Endodermal cell (in vitro differentiated cells): ENCODE measurements around the gene MYBPC1. TPM values are rescaled to one million over a fixed set of nuclear protein-coding genes. Genes with fewer than 3 reads are reported as not detected.
"Not testable (repeated sequence)": the region's sequence is repeated elsewhere in the genome, so short reads cannot be mapped to it uniquely, and the experiment has no call there.

Experiments
- DNase-seq: peaks from one replicate; pipeline ENCODE4 v3.0.0-alpha.2; 2017
- H3K27ac ChIP-seq: 2 replicates; pipeline ENCODE4 v1.5.1; 2013; ENCODE audit warnings: mild to moderate bottlenecking, low read depth, low read length, moderate library complexity
- H3K27me3 ChIP-seq: 2 replicates; pipeline ENCODE4 v1.6.1; 2013; ENCODE audit warnings: mild to moderate bottlenecking, low read length, moderate library complexity; ENCODE audit not compliant: insufficient read depth, control insufficient read depth, poor library complexity, severe bottlenecking
- H3K36me3 ChIP-seq: 2 replicates; pipeline ENCODE4 v1.7.0; 2013; ENCODE audit warnings: mild to moderate bottlenecking, low read length, moderate library complexity; ENCODE audit not compliant: control insufficient read depth, insufficient read depth
- H3K4me1 ChIP-seq: one replicate; pipeline ENCODE4 v1.7.0; 2013; ENCODE audit warnings: low read length; ENCODE audit not compliant: control insufficient read depth, insufficient read depth
- H3K4me3 ChIP-seq: 2 replicates; pipeline ENCODE4 v1.5.1; 2013; ENCODE audit warnings: mild to moderate bottlenecking, low read length, moderate library complexity
- H3K9ac ChIP-seq: 2 replicates; pipeline ENCODE4 v1.6.1; 2013; ENCODE audit warnings: mild to moderate bottlenecking, low read length, moderate library complexity; ENCODE audit not compliant: poor library complexity, severe bottlenecking; ENCODE audit errors: extremely low read depth
- H3K9me3 ChIP-seq: 2 replicates; pipeline ENCODE4 v1.6.1; 2013; ENCODE audit warnings: mild to moderate bottlenecking, low read length, moderate library complexity; ENCODE audit not compliant: control insufficient read depth
- H3K27ac Mint-ChIP-seq: 2 replicates; pipeline ENCODE4 v1.8.0; 2020; ENCODE audit warnings: mixed read lengths
- H3K27me3 Mint-ChIP-seq: 2 replicates; pipeline ENCODE4 v1.8.0; 2021; ENCODE audit warnings: mild to moderate bottlenecking, mixed read lengths; ENCODE audit not compliant: insufficient read depth
- H3K36me3 Mint-ChIP-seq: 2 replicates; pipeline ENCODE4 v1.8.0; 2020; ENCODE audit warnings: low read depth, mixed read lengths
- H3K4me1 Mint-ChIP-seq: 2 replicates; pipeline ENCODE4 v1.8.0; 2020; ENCODE audit warnings: mixed read lengths
- H3K4me3 Mint-ChIP-seq: 2 replicates; pipeline ENCODE4 v1.8.0; 2020; ENCODE audit warnings: mild to moderate bottlenecking, moderate library complexity, mixed read lengths
- H3K9me3 Mint-ChIP-seq: 2 replicates; pipeline ENCODE4 v1.8.0; 2020; ENCODE audit warnings: mild to moderate bottlenecking, mixed read lengths
- WGBS, 2 experiments: methylation state at CpG; one replicate each; pipeline versions ENCODE4 v1.1.5 to v1.1.7; 2013; ENCODE audit warnings: missing lambda C conversion rate in 2 of 2, mixed read lengths in 1 of 2; ENCODE audit not compliant: insufficient coverage in 1 of 2, insufficient read length in 1 of 2; 5-methylcytosine and 5-hydroxymethylcytosine counted together
- total RNA-seq, 2 donors: library from RNA; stranded (reverse); fragmentation: NEBNext Ultra II Directional in 1 of 2; extraction: Animal tissue kit (Norgen Biotek cat#: 25700) in 1 of 2; gene quantifications; 2 replicates in 1 of 2; 3 replicates in 1 of 2; pipeline ENCODE4 v1.2.1, GENCODE V29; 2021
- TF ChIP-seq, protein P1 (sequence below): fragments of 200-600 bp; sonication (generic); conservative IDR thresholded peaks from 2 replicates; pipeline ENCODE4 v1.5.0; 2021; ENCODE audit warnings: antibody characterized with exemption, mild to moderate bottlenecking

The MYBPC1 gene
- total RNA-seq, 2 donors from 2014 or later = not detected

DNA sequence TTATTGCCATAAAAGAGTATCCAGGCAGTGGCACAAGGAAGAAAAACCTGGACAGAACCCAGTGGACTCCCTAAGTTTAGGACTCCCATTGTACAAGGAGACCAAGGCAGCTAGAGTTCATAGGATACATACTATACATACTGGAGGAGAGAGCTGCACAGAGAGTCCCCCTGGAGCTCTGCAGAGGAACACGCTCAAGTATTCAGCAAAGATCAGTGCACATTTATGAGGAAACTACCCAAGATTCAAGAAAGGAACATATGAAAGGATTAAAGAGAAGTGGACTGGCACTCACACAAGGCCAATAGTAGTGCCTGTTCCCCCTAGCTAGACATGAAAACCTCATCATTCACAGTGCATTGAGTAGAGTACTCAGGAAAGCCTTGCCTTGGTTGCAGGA is 59.7 kb downstream of the MYBPC1 start:
- WGBS, 2 experiments = 80% methylated on average over 1 of the region's 1 CpG
- Mint-ChIP-seq H3K36me3 (no peaks in the 10 kb centered on the region), H3K27me3 (no peaks in the 10 kb centered on the region), H3K4me1 (no peaks in the 10 kb centered on the region), H3K27ac (no peak overlapping the region), H3K4me3 (no peak overlapping the region), H3K9me3 (no peaks in the 10 kb centered on the region)
- Histone ChIP-seq H3K36me3 (no peaks in the 10 kb centered on the region), H3K4me3 (no peak overlapping the region), H3K9ac (no peak overlapping the region), H3K27ac (no peak overlapping the region), H3K4me1 (no peaks in the 10 kb centered on the region), H3K9me3 (no peaks in the 10 kb centered on the region), H3K27me3 (no peaks in the 10 kb centered on the region)
- TF ChIP-seq, protein P1, sequence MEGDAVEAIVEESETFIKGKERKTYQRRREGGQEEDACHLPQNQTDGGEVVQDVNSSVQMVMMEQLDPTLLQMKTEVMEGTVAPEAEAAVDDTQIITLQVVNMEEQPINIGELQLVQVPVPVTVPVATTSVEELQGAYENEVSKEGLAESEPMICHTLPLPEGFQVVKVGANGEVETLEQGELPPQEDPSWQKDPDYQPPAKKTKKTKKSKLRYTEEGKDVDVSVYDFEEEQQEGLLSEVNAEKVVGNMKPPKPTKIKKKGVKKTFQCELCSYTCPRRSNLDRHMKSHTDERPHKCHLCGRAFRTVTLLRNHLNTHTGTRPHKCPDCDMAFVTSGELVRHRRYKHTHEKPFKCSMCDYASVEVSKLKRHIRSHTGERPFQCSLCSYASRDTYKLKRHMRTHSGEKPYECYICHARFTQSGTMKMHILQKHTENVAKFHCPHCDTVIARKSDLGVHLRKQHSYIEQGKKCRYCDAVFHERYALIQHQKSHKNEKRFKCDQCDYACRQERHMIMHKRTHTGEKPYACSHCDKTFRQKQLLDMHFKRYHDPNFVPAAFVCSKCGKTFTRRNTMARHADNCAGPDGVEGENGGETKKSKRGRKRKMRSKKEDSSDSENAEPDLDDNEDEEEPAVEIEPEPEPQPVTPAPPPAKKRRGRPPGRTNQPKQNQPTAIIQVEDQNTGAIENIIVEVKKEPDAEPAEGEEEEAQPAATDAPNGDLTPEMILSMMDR = no peak
- no peak for DNase-seq

DNA sequence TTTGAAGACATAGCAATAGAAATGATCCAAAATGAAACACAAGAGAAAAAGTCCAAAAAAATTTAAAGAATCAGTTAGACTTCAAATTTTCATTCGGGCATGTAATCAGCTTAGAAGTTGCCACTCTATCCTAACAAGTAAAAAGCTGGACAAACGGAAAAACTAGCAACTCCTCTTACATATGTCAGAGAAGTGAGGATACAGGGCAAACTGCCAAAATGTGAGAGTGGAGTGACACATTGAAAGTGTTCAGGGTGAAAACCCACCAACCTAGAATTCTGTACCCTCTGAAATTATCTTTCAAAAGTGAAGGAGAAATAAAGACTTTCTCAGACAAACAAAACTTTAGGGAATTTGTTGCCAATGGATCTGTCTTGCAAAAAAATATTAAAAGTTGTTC is 60.6 kb downstream of the MYBPC1 start:
- Mint-ChIP-seq H3K27me3 (no peaks in the 10 kb centered on the region), H3K9me3 (no peaks in the 10 kb centered on the region), H3K4me1 (no peaks in the 10 kb centered on the region), H3K27ac (no peak overlapping the region), H3K36me3 (no peaks in the 10 kb centered on the region), H3K4me3 (no peak overlapping the region)
- H3K27ac ChIP-seq = no peak overlapping the region
- H3K9me3 ChIP-seq = no peaks in the 10 kb centered on the region
- H3K27me3 ChIP-seq = no peaks in the 10 kb centered on the region
- H3K9ac ChIP-seq = no peak overlapping the region
- DNase-seq = no peak
- WGBS, 2 experiments = 64% methylated on average over 2 of the region's 2 CpGs; no CpG with 5 or more reads in 1 of the 2 experiments
- H3K36me3 ChIP-seq = no peaks in the 10 kb centered on the region
- H3K4me1 ChIP-seq = no peaks in the 10 kb centered on the region
- TF ChIP-seq, protein P1 = no peak
- no peak overlapping the region for H3K4me3 ChIP-seq

- not testable (repeated sequence) for DNase-seq, H3K36me3 ChIP-seq, H3K4me1 ChIP-seq, H3K4me3 Mint-ChIP-seq, H3K27ac Mint-ChIP-seq, H3K4me3 ChIP-seq, H3K36me3 Mint-ChIP-seq, H3K9me3 Mint-ChIP-seq, H3K27me3 Mint-ChIP-seq, H3K9ac ChIP-seq, H3K27ac ChIP-seq, H3K9me3 ChIP-seq, H3K4me1 Mint-ChIP-seq, H3K27me3 ChIP-seq
- 88% methylated on average over 2 of the region's 2 CpGs; no CpG with 5 or more reads in 1 of the 2 experiments for WGBS, 2 experiments
These were observed 65.9 kb downstream of the MYBPC1 start for GRCh38 chr12:101660662-101661061.

DNA sequence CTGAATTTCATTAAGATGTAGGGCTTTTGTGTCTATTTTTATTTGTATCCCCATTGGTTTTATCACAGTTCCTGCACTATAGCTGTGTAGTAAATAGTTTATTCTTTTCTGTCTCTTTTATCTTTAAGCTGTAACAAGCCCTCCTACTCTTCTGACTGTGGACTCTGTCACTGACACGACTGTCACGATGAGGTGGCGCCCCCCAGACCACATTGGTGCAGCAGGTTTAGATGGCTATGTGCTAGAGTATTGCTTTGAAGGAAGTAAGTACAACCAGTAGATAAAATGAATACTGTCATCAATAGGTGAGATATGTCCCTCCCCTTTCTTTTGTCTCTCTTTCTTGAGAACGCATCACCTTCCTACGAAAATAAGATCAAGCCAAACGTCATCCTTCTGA is 68.5 kb downstream of the MYBPC1 start:
- H3K27ac Mint-ChIP-seq = no peak overlapping the region
- Histone ChIP-seq H3K4me3 (no peak overlapping the region), H3K27me3 (no peaks in the 10 kb centered on the region), H3K36me3 (no peaks in the 10 kb centered on the region), H3K9me3 (no peaks in the 10 kb centered on the region), H3K9ac (no peak overlapping the region), H3K27ac (no peak overlapping the region), H3K4me1 (no peaks in the 10 kb centered on the region)
- no peak overlapping the region for H3K4me3 Mint-ChIP-seq
- peak; percentile 62 for DNase-seq
- no peaks in the 10 kb centered on the region for H3K4me1 Mint-ChIP-seq
- no peaks in the 10 kb centered on the region for H3K36me3 Mint-ChIP-seq
- H3K27me3 Mint-ChIP-seq = no peaks in the 10 kb centered on the region
- no peaks in the 10 kb centered on the region for H3K9me3 Mint-ChIP-seq
- TF ChIP-seq, protein P1 = no peak
- WGBS, 2 experiments = 87% methylated on average over 6 of the region's 6 CpGs; no CpG with 5 or more reads in 1 of the 2 experiments
